Uterus (tissue), 2 donors: ENCODE measurements around the gene PALD1.

Experiments used
- POLR2A ChIP-seq, 2 donors: fragments of 450-650 bp; IDR thresholded peaks; one replicate each; pipeline ENCODE4 v1.6.1; 2016; ENCODE audit warnings: antibody characterized with exemption in 2 of 2, mild to moderate bottlenecking in 1 of 2, moderate library complexity in 1 of 2
- TF ChIP-seq, protein P1 (sequence below), 4 experiments: fragments of 200-600 bp in 2 of 4; fragments of 450-650 bp in 2 of 4; sonication (generic) in 2 of 4; IDR thresholded peaks; one replicate each; pipeline ENCODE4 v1.5.1; 2016 to 2019; ENCODE audit warnings: antibody characterized with exemption in 4 of 4, mild to moderate bottlenecking in 2 of 4, moderate library complexity in 1 of 4

DNA sequence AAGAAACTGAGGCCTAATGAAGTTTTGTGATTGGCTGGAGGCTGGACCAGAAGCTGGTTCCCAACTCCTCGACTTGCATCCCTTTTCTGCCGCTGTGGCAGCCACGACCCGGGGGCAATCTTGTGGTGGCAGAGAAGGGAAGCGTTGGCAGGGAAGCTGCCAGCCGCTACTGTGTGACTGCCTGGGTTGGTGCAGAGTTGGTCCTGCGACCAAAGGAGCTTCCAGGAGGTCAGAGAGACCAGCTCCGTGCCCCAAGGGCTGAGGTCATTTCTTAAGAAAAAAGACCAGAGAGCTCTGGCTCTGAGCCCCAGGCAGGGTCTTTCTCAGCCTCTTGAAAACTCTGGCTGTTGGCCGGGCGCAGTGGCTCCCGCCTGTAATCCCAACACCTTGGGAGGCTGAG is 76.8 kb downstream of the PALD1 start:
- TF ChIP-seq, protein P1, sequence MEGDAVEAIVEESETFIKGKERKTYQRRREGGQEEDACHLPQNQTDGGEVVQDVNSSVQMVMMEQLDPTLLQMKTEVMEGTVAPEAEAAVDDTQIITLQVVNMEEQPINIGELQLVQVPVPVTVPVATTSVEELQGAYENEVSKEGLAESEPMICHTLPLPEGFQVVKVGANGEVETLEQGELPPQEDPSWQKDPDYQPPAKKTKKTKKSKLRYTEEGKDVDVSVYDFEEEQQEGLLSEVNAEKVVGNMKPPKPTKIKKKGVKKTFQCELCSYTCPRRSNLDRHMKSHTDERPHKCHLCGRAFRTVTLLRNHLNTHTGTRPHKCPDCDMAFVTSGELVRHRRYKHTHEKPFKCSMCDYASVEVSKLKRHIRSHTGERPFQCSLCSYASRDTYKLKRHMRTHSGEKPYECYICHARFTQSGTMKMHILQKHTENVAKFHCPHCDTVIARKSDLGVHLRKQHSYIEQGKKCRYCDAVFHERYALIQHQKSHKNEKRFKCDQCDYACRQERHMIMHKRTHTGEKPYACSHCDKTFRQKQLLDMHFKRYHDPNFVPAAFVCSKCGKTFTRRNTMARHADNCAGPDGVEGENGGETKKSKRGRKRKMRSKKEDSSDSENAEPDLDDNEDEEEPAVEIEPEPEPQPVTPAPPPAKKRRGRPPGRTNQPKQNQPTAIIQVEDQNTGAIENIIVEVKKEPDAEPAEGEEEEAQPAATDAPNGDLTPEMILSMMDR (IDR thresholded peaks at IDR 0.05), result no peak
- no peak for TF ChIP-seq POLR2A (IDR thresholded peaks at IDR 0.05)
